HEK293T (cell line): ENCODE data around the gene KREMEN2.

Source experiments
- CTCF ChIA-PET: fragments of 350-600 bp; formaldehyde crosslinking; extraction: SDS; loops from one replicate; lab custom pipeline; 2021; ENCODE audit warnings: antibody characterized with exemption, inconsistent platforms; lab: Yijun Ruan, JAX
- POLR2A ChIA-PET: fragments of 350-600 bp; formaldehyde crosslinking; extraction: SDS; loops from one replicate; lab custom pipeline; 2020; ENCODE audit warnings: antibody characterized with exemption, inconsistent platforms; lab: Yijun Ruan, JAX
- DNase-seq: peaks from one replicate; pipeline ENCODE4 v3.0.0; 2012; ENCODE audit warnings: mixed read lengths; ENCODE audit errors: extremely low spot score
- ARNT ChIP-seq: fragments of 450-650 bp; IDR thresholded peaks from 2 replicates; pipeline ENCODE4 v1.6.1; 2017; ENCODE audit warnings: mild to moderate bottlenecking
- BHLHE40 ChIP-seq: fragments of 450-650 bp; IDR thresholded peaks from 2 replicates; pipeline ENCODE4 v1.6.1; 2016; ENCODE audit warnings: mild to moderate bottlenecking, moderate library complexity, borderline replicate concordance
- CTBP1 ChIP-seq: fragments of 450-650 bp; IDR thresholded peaks from 2 replicates; pipeline ENCODE4 v1.6.1; 2016; ENCODE audit warnings: borderline replicate concordance
- ELF4 ChIP-seq: fragments of 450-650 bp; IDR thresholded peaks from 2 replicates; pipeline ENCODE4 v1.6.1; 2017; ENCODE audit warnings: antibody characterized with exemption
- FOXA1 ChIP-seq: fragments of 450-650 bp; IDR thresholded peaks from 2 replicates; pipeline ENCODE4 v1.6.1; 2016; ENCODE audit warnings: mild to moderate bottlenecking
- FOXK2 ChIP-seq: fragments of 450-650 bp; IDR thresholded peaks from 2 replicates; pipeline ENCODE4 v1.6.1; 2016; ENCODE audit warnings: mild to moderate bottlenecking
- FOXM1 ChIP-seq: fragments of 450-650 bp; IDR thresholded peaks from 2 replicates; pipeline ENCODE4 v1.6.1; 2017; ENCODE audit warnings: mild to moderate bottlenecking, borderline replicate concordance
- HDGF ChIP-seq: fragments of 450-650 bp; IDR thresholded peaks from 2 replicates; pipeline ENCODE4 v1.6.1; 2017; ENCODE audit warnings: antibody characterized with exemption, borderline replicate concordance
- L3MBTL2 ChIP-seq: fragments of 450-650 bp; conservative IDR thresholded peaks from 2 replicates; pipeline ENCODE4 v1.6.1; 2016; ENCODE audit warnings: mild to moderate bottlenecking
- LEF1 ChIP-seq: fragments of 450-650 bp; IDR thresholded peaks from 2 replicates; pipeline ENCODE4 v1.6.1; 2017; ENCODE audit warnings: mild to moderate bottlenecking, borderline replicate concordance
- NFRKB ChIP-seq: fragments of 450-650 bp; IDR thresholded peaks from 2 replicates; pipeline ENCODE4 v1.6.1; 2016; ENCODE audit warnings: mild to moderate bottlenecking, moderate library complexity
- PKNOX1 ChIP-seq: fragments of 450-650 bp; IDR thresholded peaks from 2 replicates; pipeline ENCODE4 v1.6.1; 2016
- SP1 ChIP-seq: fragments of 450-650 bp; IDR thresholded peaks from 2 replicates; pipeline ENCODE4 v1.6.1; 2017
- SUZ12 ChIP-seq: fragments of 450-650 bp; IDR thresholded peaks from 2 replicates; pipeline ENCODE4 v1.6.1; 2016; ENCODE audit warnings: mild to moderate bottlenecking
- TARDBP ChIP-seq: fragments of 450-650 bp; IDR thresholded peaks from 2 replicates; pipeline ENCODE4 v1.6.1; 2016
- ZNF384 ChIP-seq: fragments of 450-650 bp; IDR thresholded peaks from 2 replicates; pipeline ENCODE4 v1.6.1; 2016

Gene KREMEN2

GRCh38 chr16:2977440-2977839, 13.4 kb downstream of the KREMEN2 start:
- DNase-seq: no peak
- TF ChIP-seq SUZ12: no peak
- TF ChIP-seq ZNF384: no peak
- no peak for TF ChIP-seq ARNT
- no peak for TF ChIP-seq FOXA1
- no peak for TF ChIP-seq HDGF
- TF ChIP-seq FOXM1: no peak
- TF ChIP-seq L3MBTL2: no peak
- TF ChIP-seq FOXK2: no peak
- TF ChIP-seq TARDBP: no peak
- TF ChIP-seq LEF1: no peak
- TF ChIP-seq CTBP1: no peak
- TF ChIP-seq BHLHE40: no peak
- TF ChIP-seq NFRKB: no peak
- no peak for TF ChIP-seq PKNOX1
- no peak for TF ChIP-seq ELF4
- TF ChIP-seq SP1: no peak
- ChIA-PET CTCF (no interaction called here), POLR2A (interaction anchor here (1.0 to 3.9 kb wide), 3 partner anchors 13 to 45 kb away, joined by 3 to 10 read pairs (median 6); partner anchors contain the start of genes KREMEN2 and TNFRSF12A)

GRCh38 chr16:2979669-2980226, 15.7 kb downstream of the KREMEN2 start:
- peak; percentile 93 for TF ChIP-seq PKNOX1
- TF ChIP-seq LEF1: no peak
- TF ChIP-seq ZNF384: no peak
- POLR2A ChIA-PET: interaction anchor here (0.6 to 3.5 kb wide), 24 partner anchors 8 to 112 kb away, joined by 3 to 40 read pairs (median 4); partner anchors contain the start of genes FLYWCH2, KREMEN2, PAQR4 and TNFRSF12A
- peak; percentile 32 for DNase-seq
- CTCF ChIA-PET: interaction anchor here (0.6 kb wide), 1 partner anchor 125 kb away, joined by 6 read pairs; no protein-coding TSS in a partner anchor

GRCh38 chr16:2980227-2981176, 16.4 kb downstream of the KREMEN2 start, which contains the start of gene PKMYT1:
Gene PKMYT1, minus strand, starts transcription at chr16:2980446. Its CDS starts 789 bp downstream, at chr16:2979657.
- ChIA-PET CTCF (interaction anchor here (0.6 to 1.0 kb wide), 5 partner anchors 38 to 124 kb away, joined by 3 to 6 read pairs (median 3); partner anchors contain the start of genes HCFC1R1 and THOC6), POLR2A (interaction anchor here (0.6 to 3.5 kb wide), 28 partner anchors 8 to 154 kb away, joined by 3 to 40 read pairs (median 4); partner anchors contain the start of genes FLYWCH2, KREMEN2, PAQR4 and TNFRSF12A)
- TF ChIP-seq SP1 (no peak), CTBP1 (no peak), L3MBTL2 (peak; percentile 21; the same call in 1 of the 2 replicates)
- DNase-seq: peak; percentile 99

GRCh38 chr16:2981177-2981898, 17.3 kb downstream of the KREMEN2 start:
- TF ChIP-seq ARNT (no peak), BHLHE40 (no peak), HDGF (no peak), NFRKB (no peak), FOXK2 (no peak), TARDBP (no peak)
- no peak for DNase-seq
- CTCF ChIA-PET: interaction anchor here (0.9 to 1.0 kb wide), 2 partner anchors 37 to 47 kb away, joined by 3 to 4 read pairs; no protein-coding TSS in a partner anchor
- POLR2A ChIA-PET: interaction anchor here (1.0 to 3.5 kb wide), 12 partner anchors 9 to 50 kb away, joined by 3 to 40 read pairs (median 6); partner anchors contain the start of genes KREMEN2, PAQR4 and TNFRSF12A

- TF ChIP-seq TARDBP: no peak
- no peak for TF ChIP-seq LEF1
- TF ChIP-seq ARNT: no peak
- no peak for TF ChIP-seq NFRKB
- TF ChIP-seq ZNF384: no peak
- no peak for TF ChIP-seq FOXA1
- no peak for TF ChIP-seq HDGF
- no peak for TF ChIP-seq L3MBTL2
- no peak for TF ChIP-seq BHLHE40
- TF ChIP-seq PKNOX1: no peak
- no peak for TF ChIP-seq CTBP1
- no peak for TF ChIP-seq SUZ12
- TF ChIP-seq FOXK2: no peak
- no peak for TF ChIP-seq FOXM1
- no peak for TF ChIP-seq SP1
- TF ChIP-seq ELF4: no peak
- POLR2A ChIA-PET: interaction anchor here (1.0 to 3.5 kb wide), 5 partner anchors 10 to 41 kb away, joined by 3 to 40 read pairs (median 8); partner anchors contain the start of genes KREMEN2 and PAQR4
- CTCF ChIA-PET: interaction anchor here (0.7 to 0.9 kb wide), 2 partner anchors 12 to 37 kb away, joined by 4 read pairs; no protein-coding TSS in a partner anchor
These were observed 17.8 kb downstream of the KREMEN2 start for GRCh38 chr16:2981899-2982250.

More at GRCh38 chr16:2981899-2982250, 17.8 kb downstream of the KREMEN2 start:
- no peak for DNase-seq
